ENCODE data around the gene USP9X. TPM values are rescaled to one million over a fixed set of nuclear protein-coding genes. Genes with fewer than 3 reads are reported as not detected.

USP9X gene, protein sequence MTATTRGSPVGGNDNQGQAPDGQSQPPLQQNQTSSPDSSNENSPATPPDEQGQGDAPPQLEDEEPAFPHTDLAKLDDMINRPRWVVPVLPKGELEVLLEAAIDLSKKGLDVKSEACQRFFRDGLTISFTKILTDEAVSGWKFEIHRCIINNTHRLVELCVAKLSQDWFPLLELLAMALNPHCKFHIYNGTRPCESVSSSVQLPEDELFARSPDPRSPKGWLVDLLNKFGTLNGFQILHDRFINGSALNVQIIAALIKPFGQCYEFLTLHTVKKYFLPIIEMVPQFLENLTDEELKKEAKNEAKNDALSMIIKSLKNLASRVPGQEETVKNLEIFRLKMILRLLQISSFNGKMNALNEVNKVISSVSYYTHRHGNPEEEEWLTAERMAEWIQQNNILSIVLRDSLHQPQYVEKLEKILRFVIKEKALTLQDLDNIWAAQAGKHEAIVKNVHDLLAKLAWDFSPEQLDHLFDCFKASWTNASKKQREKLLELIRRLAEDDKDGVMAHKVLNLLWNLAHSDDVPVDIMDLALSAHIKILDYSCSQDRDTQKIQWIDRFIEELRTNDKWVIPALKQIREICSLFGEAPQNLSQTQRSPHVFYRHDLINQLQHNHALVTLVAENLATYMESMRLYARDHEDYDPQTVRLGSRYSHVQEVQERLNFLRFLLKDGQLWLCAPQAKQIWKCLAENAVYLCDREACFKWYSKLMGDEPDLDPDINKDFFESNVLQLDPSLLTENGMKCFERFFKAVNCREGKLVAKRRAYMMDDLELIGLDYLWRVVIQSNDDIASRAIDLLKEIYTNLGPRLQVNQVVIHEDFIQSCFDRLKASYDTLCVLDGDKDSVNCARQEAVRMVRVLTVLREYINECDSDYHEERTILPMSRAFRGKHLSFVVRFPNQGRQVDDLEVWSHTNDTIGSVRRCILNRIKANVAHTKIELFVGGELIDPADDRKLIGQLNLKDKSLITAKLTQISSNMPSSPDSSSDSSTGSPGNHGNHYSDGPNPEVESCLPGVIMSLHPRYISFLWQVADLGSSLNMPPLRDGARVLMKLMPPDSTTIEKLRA (N-terminal part only)
- total RNA-seq (2014; rRNA removed; shearing (Covaris generic)) (305 and 329 TPM in 2 replicates), polyA plus RNA-seq (2016; fragmentation: Nextera tagmentation; extraction: Ambion mirVana) (48.7 and 62.2 TPM in 2 replicates)
- long read RNA-seq, partial matches to known transcripts, result 15 of 15 reads
- long read RNA-seq, other reads (novel, unspliced or antisense), result 0 of 15 reads

DNA sequence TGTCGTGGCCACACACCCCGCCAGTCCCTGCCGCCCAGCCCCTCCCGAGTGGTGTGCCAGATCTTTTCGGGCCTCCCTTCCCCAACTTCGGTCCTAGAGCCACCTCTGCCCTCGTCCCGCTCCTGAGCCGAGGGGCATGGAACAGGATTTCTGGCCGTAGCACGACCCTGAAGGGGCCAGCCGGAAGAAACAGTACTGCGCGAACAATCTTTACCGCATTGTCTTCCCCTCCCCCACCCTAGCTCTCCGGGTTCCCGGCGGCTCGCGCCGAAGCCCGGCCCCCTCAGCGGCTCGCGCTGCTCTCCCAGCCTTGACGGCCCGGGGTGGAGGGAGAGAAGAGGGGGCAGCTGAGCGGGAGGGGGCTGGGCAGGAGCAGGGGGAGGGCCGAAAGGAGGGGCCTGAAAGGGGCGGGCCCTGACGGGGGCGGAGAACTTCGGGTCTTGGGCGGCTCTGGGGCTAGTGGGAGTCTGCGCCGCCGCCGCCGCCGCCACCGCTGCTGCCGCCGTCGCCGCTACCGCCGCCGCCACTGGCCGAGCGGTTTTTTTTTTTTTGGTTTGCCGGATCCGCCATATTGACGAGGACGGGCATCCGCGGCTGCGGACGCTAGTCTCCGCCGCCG lies at the start of gene USP9X:
Gene USP9X (plus strand): TSS at position 553 of the 619 bp plus-strand sequence. CDS start 38,184 bp downstream, outside the sequence.
- Histone ChIP-seq H4K20me1 (replicated peaks; ENCODE audit: insufficient read depth) (peaks cover 14% of the 10 kb centered on the region), H2AFZ (no peak within 1 kb of the TSS), H3K79me2 (replicated peaks; ENCODE audit: insufficient read depth) (peaks cover 60% of the 10 kb centered on the region), H3K4me3 (peak within 1 kb of the TSS; percentile 94), H3K9me2 (ENCODE audit: insufficient read depth) (no peaks in the 10 kb centered on the region), H3K4me2 (peak within 1 kb of the TSS; percentile 95), H3K27me3 (ENCODE audit: insufficient read depth) (no peaks in the 10 kb centered on the region), H3F3A (replicated peaks; ENCODE audit: low read depth) (no peaks in the 10 kb centered on the region), H3K4me1 (ENCODE audit: insufficient read depth) (peaks cover 8% of the 10 kb centered on the region), H3K36me3 (ENCODE audit: insufficient read depth) (peaks cover 7% of the 10 kb centered on the region; the same call in 1 of the 2 replicates), H3K27ac (ENCODE audit: low read depth) (peak within 1 kb of the TSS; percentile 100)
- peak within 1 kb of the TSS; percentile 96 for H3K4me3 Mint-ChIP-seq
- H3K4me1 Mint-ChIP-seq, result peaks cover 23% of the 10 kb centered on the region; the same call in 2 of the 3 replicates
- peaks cover 2% of the 10 kb centered on the region for H3K27me3 Mint-ChIP-seq (ENCODE audit: insufficient read depth, low read depth, poor library complexity)
- ATAC-seq, result peak; percentile 70
- peak; percentile 78 for DNase-seq (ENCODE audit: low spot score)
- peaks cover 34% of the 10 kb centered on the region for H3K36me3 Mint-ChIP-seq (ENCODE audit: low read depth)
- H3K27ac Mint-ChIP-seq, result peak within 1 kb of the TSS; percentile 100
- no peak for TF ChIP-seq REST (IDR thresholded peaks at IDR 0.05; ENCODE audit: unreplicated experiment)
- TF ChIP-seq POLR2AphosphoS5 (IDR thresholded peaks at IDR 0.05; ENCODE audit: low read depth), result peak; percentile 43
- H3K9me3 Mint-ChIP-seq, result no peaks in the 10 kb centered on the region

DNA sequence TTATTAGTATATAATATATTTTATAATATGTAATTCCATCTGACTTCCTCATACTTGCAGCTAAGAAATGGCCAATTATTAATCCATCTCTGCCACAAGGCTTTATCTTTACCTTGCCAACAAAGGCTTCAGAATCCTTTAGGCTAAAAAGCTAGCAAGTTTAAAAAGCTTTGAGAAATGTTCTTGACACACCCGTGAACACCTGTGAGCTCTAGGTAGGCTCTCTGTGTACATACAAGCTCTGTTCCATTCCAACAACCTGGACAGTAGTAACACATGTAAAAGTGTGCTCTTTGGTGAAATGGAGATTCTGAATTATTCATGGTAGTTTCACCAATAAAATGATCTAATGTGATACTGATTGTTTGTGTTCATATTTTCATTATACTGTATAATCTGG lies 49.7 kb upstream of the USP9X start:
- no peak for ATAC-seq

More for the DNA sequence above, 49.7 kb upstream of the USP9X start:
- H3K9me3 Mint-ChIP-seq, result no peaks in the 10 kb centered on the region; the same call in 2 of the 3 replicates
- Histone ChIP-seq H3K36me3 (ENCODE audit: insufficient read depth) (no peaks in the 10 kb centered on the region), H3K27me3 (ENCODE audit: insufficient read depth) (no peaks in the 10 kb centered on the region), H4K20me1 (replicated peaks; ENCODE audit: insufficient read depth) (no peaks in the 10 kb centered on the region), H3F3A (replicated peaks; ENCODE audit: low read depth) (no peaks in the 10 kb centered on the region), H2AFZ (no peak overlapping the region), H3K27ac (ENCODE audit: low read depth) (no peak overlapping the region), H3K79me2 (replicated peaks; ENCODE audit: insufficient read depth) (no peaks in the 10 kb centered on the region), H3K4me1 (ENCODE audit: insufficient read depth) (no peaks in the 10 kb centered on the region), H3K4me3 (no peak overlapping the region), H3K4me2 (no peak overlapping the region), H3K9me2 (ENCODE audit: insufficient read depth) (no peaks in the 10 kb centered on the region)
- no peak for DNase-seq (ENCODE audit: low spot score)
- no peak overlapping the region for H3K4me3 Mint-ChIP-seq
- peaks cover 5% of the 10 kb centered on the region; the same call in 2 of the 3 replicates for H3K4me1 Mint-ChIP-seq
- no peak overlapping the region for H3K27ac Mint-ChIP-seq
- 0 out of 3 replicates have a peak, but pooled peaks cover 2% of the 10 kb centered on the region for H3K36me3 Mint-ChIP-seq (ENCODE audit: low read depth)
- peaks cover 7% of the 10 kb centered on the region for H3K27me3 Mint-ChIP-seq (ENCODE audit: insufficient read depth, low read depth, poor library complexity)
- TF ChIP-seq EZH2 (IDR thresholded peaks at IDR 0.05; ENCODE audit: low read depth, unreplicated experiment) (no peak), STAT1 (IDR thresholded peaks at IDR 0.05; ENCODE audit: unreplicated experiment) (no peak), NANOG (IDR thresholded peaks at IDR 0.05; ENCODE audit: borderline replicate concordance) (no peak)
